GM19240 (cell line): ENCODE data around the gene VEGFB.

Source experiments
- DNase-seq: peaks from one replicate; pipeline ENCODE4 v3.0.0; 2011; ENCODE audit warnings: low spot score; ENCODE audit not compliant: insufficient read length

VEGFB gene, protein sequence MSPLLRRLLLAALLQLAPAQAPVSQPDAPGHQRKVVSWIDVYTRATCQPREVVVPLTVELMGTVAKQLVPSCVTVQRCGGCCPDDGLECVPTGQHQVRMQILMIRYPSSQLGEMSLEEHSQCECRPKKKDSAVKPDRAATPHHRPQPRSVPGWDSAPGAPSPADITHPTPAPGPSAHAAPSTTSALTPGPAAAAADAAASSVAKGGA

DNA sequence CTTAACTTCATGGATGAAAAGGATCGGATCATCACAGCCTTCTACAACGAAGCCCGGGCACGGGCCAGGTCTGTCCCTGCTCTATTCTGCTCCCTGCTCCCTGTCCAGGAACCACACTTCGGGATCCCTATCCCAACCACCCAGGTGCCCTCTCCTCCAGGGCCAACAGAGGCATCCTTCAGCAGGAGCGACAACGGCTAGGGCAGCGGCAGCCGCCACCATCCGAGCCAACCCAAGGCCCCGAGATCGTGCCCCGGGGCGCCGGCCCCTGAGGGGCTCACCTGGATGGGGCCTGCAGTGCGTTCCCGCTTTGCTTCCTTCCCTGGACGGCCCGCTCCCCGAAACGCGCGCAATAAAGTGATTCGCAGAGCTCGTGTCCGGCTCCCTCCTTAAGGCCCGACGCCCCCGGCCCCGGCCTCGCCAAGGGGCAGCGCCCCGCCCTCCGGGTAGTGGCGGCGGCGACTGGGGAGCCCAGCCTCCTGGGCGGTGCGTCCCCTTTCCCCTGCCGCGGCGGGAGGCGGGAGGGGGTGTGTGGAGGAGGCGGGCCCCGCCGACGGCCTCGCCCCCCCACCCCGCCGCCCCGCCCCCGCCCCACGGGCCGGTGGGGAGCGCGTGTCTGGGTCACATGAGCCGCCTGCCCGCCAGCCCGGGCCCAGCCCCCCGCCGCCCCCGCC lies at the start of gene VEGFB:
Gene VEGFB (plus strand): TSS at position 672 of the 674 bp plus-strand sequence. CDS start 250 bp downstream, outside the sequence.
- DNase-seq: no peak

DNA sequence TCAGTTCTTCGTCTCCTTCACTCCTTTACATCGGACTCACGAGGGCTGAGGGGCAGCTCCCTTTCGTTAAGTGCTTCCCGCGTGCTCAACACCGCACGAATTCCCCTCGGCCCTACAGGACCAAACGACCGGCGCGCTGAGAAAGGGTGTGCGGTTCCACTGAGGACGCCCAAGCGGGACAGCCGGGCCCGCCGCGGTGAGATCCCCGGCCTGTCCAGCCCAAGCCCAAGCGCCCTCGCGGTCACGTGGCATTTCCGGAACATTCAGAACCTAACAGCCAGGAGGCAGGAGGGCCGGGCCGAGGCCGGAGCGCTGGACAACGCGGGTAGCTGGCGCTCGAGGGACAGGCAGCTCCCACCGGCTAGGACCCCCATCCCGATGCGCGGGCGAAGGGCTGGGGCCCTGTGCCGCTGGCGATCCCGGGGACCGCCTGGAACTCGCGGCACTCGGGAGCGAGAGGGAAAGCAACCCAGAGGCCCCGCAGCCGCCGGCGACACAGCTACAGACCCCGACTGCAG lies 49.1 kb upstream of the VEGFB start:
- DNase-seq: no peak

DNA sequence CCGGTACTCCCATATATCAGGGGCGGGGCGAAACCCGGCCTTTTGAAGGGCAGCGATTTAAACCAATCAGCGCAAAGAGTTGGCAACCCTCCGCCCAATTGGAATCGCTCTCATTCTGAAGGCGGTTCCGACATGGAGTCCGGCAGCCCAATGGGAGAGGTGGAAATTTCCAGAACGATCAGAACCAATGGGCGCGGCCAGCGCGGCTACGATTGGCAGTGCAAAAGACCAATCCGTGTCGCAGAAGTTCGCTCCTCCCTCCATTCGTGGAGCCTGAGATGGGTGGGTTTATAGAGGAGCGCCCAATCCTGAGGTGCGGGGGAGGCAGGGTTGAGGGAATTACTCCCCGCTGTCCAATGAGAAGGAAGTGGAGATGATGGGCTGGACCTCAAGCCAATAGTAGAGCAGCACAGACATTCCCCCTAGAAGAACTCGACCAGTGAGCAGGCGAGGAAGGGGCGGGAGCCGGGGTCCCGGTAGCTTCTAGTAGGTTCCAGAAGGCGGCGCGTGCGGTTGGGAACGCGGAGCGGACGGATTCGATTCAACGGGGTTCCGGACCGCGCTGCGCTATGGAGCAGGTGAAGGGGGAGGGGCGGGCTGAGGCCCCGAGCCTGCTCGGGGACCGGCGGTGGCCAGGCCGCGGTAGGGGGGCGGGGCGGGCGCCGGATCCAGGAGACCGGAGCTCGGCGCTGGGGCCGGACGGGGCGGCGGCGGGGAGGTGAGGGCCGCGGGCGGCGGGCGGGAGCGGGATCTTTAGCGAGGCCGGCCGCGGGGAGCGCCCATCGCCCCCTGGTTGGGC lies 48.5 kb upstream of the VEGFB start, which contains the start of gene STIP1:
Gene STIP1 (plus strand): TSS at position 479 of the 799 bp plus-strand sequence. CDS start 91 bp downstream, at position 570.
- peak; percentile 92 for DNase-seq

DNA sequence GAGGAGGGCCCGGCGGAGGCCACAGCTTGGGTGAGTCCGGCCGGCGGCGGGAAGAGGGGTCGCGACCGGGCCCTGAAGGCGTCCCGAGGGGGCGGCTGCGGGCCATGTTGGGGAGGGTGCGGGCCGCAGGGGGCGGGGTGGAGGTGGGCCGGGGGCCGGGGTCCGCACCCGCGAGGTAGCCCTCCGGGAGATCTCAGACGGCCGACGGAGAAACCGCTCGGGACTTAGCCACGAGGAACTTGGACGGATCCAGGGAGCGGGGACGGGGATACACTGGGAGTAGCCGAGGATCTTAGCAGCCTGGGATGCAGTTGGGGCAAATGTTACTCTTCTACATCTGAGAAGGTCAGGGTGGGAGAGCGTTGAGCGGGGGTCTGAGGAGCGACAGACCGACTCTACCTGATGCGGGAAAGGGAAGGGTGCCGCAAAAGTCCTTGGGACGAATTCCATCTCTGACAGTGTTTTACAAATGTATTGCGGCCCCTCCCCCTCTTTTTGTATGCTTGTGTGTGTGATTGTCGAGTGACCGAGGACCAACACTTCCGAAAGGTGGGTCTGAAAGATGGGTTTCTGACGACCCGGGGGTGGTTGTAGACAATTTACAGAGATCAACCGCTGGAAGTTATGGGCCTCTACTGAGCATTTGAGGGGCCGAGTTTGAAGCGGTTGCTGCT lies 47.8 kb upstream of the VEGFB start:
- no peak for DNase-seq

DNA sequence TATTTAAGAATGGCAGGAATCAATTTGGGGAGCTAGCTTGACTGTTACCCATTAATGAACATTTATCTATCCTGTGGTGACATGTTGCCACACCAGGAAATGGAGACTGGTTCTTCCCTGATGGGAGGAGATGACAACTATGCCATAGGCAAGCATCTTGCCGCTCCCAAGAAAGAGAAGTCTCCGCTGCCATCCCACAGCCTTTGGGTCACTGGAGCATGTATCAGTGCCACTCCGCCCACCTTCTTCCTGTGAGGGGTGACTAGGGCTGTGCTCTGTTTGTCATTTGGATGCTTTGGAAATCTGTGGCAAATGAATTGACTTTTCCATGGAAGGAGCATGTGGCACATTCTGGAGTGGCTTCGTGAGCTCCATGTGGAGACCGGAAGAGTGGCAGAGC lies 42.0 kb upstream of the VEGFB start:
- DNase-seq: no peak

DNA sequence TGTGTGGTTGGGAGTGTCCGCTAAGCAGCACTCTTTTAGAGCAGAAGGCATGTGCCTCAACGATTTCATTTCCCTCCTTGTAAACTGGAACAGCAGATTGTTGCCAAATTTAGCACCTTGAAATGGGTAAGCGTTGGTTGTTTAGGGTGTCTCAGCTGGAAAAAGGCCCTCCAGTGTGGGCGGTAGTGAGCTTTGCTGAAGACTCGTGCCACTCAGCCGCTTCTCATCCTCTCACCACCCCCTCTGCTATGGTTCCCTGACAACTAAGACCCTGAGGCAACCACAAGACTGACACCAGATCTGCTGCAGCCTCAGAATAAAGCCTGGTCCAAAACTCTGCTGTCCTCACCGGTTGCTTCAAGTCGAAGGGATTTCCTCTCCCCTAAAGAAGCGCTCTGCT lies 37.8 kb upstream of the VEGFB start:
- DNase-seq: no peak

DNA sequence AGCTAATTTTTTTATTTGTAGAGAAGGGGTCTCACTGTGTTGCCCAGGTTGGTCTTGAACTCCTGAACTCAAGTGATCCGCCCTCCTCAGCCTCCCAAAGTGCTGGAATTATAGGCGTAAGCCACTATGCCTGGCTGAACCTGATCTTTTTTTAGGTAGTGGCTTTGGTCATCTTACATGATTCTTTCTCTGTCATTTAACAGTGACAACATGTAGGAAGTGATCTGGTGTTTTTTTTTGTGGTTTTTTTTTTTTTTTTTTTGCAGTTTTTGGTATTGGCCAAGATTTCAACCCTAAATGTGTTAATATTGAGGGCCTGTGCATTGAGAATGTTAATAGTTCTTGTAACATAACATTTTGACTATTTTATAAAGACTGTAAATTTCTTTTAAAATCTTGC lies 35.9 kb upstream of the VEGFB start:
- DNase-seq: no peak

DNA sequence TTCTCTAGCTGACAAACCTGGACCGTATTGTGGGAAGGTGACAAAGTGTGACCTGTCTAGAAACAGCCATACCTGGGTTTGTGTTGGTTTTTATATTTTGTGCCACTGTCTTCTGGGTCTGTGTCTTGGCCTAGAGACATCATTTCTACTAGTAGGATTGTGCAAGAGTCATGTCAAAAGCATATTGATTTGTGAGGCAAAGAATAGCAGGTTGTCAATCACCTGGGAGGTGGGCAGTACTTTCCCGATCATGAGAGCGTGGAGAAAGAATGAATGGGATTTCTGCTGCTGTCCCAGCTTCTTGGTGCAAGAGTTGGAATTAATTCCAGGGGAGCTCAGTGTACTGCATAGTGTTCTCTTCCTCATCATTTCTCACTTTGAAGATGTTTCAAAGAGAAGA lies 32.8 kb upstream of the VEGFB start:
- DNase-seq: no peak

DNA sequence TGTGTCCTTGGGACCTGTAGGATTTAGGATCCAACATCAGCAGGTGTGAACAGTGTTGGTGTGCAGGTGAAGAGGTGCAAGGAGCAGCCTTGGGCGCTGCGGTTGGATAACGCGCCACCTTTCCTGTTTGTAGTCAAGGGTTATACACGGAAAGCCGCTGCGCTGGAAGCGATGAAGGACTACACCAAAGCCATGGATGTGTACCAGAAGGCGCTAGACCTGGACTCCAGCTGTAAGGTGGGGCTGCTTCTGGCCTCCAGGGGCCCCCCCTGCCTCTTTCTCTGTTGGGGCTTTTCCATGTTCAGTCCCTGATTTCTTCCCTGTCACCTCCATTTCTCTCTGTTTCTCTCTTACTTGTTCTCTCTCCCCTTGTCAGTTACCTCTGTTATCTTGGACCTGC lies 31.4 kb upstream of the VEGFB start:
- no peak for DNase-seq

DNA sequence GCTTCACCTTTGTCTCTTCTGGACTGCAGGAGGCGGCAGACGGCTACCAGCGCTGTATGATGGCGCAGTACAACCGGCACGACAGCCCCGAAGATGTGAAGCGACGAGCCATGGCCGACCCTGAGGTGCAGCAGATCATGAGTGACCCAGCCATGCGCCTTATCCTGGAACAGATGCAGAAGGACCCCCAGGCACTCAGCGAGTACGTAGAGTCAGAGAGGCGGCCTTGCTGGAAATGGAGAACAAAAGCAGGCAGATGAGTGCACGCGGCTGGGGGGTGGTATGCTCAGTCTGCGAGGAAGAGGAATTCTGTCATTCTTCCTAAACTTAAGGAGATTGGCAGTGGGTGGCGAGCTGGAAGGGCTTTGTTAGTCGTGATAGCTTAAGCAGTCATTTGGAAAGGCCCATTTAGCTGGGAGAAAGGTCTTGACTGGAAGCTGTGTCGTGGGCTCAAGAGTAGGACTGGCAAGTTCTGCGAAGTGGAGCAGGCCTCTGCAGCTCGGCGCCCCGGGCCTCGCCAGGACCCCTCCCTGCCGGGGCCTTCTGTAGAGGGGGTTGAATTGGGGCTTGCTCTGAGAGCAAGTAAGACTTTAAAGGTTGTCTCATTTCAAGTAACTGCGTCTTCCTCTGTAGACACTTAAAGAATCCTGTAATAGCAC lies 30.8 kb upstream of the VEGFB start:
- no peak for DNase-seq

DNA sequence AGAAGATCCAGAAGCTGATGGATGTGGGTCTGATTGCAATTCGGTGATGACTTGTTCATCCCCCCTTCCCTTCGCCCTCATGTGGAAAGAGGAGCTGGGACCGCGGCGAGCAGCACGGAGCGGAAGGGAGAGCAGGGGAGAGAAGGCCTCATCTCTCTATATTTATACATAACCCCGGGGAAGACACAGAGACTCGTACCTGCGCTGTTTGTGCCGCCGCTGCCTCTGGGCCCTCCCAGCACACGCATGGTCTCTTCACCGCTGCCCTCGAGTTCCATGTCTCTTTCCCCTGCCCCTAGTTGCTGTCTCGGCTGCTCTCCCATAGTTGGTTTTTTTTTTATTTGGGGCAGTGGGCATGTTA lies 30.3 kb upstream of the VEGFB start:
- DNase-seq: no peak

DNA sequence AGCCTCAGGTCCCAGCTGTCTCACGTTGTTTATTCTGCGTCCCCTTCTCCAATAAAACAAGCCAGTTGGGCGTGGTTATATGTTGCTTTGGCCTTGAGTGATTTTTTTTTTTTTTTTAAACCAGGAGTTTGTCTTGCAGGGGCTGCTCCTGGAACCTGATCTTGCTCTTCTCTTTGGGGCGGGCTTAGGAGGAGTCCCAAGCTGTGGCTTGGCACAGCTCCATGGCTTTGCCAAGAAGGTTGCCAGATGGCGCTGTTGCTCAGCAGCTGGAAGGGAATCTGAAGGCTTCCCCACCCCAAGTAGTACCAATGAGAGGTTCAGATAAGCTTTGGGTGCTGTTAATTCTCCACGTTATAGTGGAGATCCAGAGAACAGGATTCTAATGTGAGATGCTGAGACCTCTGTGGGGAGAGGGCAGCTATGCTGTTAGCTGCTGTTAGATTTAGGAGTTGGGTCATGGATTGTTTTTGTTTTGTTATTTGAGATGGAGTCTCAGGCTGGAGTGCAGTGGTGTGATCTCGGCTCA lies 29.9 kb upstream of the VEGFB start:
- DNase-seq: no peak

DNA sequence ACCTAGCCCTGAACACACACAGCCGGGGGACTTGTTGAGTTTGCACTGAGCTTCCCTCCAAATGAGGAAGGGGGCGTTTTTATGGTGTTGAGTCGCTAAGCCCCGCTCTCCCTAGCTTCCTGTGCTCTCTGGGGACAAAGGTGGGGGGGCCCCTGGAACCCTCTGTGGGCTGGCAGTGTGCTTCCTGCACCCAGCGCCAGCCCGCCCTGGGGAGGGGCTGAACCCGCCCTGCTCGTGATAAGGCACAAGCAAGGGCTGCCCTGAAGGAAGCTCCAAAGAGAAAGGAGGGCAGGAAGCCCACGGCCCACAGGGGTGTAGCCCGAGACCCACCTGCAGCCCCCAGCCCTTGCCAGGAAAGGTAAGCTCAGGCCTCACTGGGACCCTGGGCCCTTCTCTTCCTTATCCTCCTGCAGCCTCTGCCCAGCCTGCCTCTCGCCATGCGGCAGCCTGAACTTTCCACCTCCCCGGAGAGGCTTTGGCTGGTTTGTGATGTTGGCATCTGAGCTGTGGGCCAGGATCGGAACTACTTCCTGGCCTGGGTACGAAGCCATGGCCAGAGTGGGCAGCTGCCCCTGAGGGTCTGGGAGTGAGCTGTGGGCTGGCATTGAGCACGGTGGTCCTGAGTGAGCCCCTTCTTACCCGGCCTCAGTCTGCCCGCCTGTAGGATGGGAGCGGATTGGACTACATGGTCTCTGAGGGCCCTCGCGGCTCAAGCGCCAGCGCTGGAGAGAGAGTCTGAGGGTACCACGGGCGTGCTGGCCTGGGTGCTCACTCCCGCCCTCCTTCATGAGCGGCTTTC lies 27.7 kb upstream of the VEGFB start, which contains the start of gene FERMT3:
Gene FERMT3 (plus strand): TSS at position 265 of the 799 bp plus-strand sequence. CDS start 644 bp downstream, outside the sequence.
- no peak for DNase-seq

DNA sequence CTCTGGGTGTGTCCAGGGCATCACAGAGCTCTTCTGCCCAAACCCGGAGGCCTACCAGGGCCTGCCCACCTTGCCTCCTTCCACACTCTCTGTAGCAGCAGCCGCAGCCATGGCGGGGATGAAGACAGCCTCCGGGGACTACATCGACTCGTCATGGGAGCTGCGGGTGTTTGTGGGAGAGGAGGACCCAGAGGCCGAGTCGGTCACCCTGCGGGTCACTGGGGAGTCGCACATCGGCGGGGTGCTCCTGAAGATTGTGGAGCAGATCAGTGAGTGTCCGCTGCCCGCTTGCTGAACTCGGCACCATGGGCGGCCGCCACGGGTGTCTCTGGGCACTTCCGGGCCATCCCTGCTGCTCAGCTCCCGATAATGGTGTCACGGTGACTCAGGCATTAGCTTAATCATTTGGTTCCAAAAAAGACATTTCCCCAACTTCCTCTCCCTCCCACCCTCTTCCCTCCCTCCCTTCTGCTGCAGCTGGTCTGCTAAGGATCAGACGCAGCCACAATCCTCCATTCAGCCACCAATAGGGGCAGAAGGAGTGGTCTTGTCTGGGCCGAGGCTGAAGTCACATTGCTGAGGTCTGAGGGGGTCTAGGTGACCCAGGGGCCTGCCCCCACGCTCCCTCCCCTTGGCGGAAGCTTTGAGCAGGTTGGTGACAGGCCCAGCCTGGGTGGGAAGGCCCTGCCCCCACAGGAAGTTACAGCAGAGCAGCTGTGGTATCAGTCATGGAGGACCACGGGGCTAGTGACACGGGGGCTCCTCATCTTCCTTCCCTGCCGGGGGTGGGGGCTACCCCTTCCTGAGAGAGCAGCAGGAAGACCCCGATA lies 26.9 kb upstream of the VEGFB start:
- peak; percentile 95 for DNase-seq

DNA sequence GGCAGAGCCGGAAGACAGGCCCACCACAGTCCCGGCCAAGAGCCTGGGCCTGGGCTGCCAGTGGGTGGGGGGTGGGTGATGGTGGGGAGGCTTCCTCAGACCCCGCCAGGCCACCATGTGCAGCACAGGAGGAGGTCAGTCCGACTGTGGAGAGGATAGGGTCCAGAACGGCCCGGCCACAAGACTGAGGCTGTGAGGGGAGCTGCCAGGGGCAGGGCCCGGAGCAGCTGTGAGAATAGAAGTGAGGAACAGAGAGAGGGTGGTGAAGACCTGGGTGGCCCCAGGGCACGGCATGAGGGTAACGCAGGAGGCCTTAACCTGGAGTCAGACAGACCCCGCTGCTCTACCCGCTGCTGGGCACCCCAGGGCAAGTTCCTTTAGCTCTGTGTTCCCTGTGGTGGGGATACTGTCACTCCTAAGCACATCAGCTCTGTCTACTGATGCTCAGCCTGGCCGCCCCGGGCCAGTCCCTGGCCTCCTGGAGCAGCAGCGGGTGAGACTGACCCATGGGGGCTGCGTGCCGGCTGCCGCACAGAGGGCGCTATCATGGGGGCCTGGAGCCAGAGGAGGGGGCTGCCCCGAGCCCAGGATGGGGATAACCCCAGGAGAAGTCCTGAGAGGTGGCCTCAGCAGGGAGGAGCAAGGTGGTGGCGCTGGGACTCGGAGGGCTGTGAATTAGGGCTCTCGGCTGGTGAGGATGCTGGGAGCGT lies 26.1 kb upstream of the VEGFB start:
- DNase-seq: no peak

DNA sequence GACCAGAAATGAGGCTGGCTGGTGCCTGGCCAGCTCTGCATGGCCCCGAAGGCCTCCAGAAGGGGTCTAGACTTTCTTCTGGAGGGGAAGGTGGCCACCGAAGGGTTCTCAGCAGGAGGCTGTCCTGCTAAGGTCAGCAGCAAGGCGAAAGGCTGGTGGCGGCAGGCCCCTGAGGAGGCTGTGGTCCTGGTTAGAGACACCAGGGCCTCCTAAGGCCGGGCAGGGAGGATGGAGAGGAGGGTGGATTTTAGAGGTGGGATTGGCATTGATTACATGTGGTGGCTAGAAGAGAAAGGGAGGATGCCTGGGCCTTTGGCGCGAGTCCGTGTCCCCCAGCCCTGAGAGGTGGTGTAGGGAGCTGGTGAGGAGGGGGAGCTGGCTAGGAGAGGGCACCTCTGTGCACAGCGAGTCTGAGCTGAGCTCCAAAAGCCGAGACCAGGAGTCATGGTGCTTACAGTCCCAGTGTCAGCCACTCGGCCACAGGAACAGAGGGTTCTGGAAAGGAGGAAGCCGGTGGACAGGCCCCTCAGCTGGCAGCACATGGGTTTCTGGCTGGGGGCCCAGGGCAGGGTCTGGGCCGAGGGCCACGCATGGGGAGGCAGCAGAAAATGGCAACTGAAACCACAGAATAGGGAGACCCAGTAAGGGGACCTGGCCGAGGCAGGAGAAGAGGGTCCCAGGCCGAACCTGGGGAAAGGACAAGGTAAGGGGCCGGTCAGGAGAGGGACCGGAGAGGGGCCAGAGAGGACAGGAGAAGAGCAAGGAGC lies 25.4 kb upstream of the VEGFB start:
- no peak for DNase-seq

DNA sequence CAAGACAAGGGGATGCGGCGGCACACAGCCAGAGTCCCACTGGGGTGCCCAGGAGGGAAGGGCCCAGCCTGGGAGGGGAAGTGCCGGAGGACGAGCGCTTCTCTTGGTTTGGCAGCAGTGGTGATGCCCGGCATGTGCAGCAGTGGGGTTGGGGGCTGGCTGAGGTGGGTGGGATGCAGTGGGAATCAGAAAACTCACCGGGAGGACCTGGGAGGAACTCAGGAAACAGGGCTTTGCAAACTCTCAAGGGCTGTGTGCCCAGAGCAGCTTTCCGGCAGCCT lies 24.9 kb upstream of the VEGFB start:
- DNase-seq: no peak
